Stimulated activated CD4-positive, alpha-beta T cell treated with anti-CD3 and anti-CD28 coated beads, Interleukin-15, amount 100 ng/mL, for 1 hour (primary cell): ENCODE results near the gene HOXA5.

Source experiments
- DNase-seq, 2 donors: peaks; one replicate each; pipeline ENCODE4 v3.0.0-alpha.2; 2020; ENCODE audit warnings: low read depth in 1 of 2, low spot score in 1 of 2

The HOXA5 gene

DNA sequence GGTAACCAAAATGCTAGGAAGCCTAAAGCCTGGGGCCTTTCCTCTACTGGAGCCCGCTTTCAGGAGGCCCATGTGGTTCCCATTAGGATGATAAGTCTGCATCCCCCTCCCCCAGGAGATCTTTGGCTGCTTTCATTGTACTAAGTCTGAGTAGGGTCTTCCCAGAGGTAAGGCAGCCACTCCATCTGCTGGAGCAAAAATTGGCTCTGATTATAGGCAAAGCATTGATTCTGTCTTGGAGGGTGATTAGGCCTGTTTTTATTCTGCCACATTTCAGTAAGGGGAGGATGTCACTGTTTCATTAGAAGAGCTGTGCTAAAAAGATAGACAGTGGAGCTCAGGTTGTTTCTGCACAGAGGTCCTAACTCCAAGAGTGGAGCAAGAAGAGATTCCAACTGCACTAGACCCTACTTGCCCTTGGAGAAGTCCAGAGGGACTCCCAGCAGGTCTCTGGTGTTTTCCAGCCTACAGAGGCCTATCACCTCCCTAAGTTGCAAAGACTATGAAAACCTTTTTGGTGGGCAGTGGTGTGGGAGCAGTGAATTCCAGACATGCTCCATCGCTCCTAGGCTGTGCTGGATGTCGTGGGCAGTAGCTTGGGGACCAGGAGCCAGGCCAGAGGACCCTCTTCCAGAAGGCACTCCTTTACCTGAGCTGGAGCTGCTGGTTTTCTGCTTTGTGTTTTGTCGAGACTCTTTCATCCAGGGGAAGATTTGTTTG, 33.9 kb downstream of the HOXA5 start:
- no peak for DNase-seq

DNA sequence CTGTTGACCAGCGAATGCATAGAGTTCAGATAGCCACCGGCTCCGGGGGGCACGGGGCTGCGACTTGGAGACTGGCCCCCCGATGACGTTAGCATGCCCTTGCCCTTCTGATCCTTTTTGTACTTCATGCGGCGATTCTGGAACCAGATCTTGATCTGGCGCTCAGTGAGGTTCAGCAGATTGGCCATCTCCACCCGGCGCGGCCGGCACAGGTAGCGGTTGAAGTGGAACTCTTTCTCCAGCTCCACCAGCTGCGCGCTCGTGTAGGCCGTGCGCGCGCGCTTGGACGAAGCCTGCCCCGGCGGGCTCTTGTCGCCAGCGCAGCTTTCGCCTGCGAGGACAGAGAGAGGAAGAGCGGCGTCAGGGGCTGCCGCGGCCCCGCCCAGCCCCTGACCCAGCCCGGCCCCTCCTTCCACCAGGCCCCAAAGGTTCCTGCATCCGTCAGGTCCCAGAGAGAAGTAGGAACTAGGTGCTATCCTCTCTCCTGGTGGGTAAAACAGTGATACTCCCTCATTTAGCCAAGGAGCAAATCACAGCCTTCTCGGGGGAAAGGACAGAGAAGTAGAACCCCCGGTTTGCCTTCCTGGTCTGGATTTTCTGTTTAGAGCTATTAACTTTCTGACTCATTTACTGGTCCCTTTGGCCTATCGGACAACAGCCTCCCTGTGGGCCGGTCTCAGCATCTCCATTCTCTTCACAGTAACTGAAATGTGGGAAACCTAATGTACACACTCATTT, 34.9 kb downstream of the HOXA5 start:
- no peak for DNase-seq

DNA sequence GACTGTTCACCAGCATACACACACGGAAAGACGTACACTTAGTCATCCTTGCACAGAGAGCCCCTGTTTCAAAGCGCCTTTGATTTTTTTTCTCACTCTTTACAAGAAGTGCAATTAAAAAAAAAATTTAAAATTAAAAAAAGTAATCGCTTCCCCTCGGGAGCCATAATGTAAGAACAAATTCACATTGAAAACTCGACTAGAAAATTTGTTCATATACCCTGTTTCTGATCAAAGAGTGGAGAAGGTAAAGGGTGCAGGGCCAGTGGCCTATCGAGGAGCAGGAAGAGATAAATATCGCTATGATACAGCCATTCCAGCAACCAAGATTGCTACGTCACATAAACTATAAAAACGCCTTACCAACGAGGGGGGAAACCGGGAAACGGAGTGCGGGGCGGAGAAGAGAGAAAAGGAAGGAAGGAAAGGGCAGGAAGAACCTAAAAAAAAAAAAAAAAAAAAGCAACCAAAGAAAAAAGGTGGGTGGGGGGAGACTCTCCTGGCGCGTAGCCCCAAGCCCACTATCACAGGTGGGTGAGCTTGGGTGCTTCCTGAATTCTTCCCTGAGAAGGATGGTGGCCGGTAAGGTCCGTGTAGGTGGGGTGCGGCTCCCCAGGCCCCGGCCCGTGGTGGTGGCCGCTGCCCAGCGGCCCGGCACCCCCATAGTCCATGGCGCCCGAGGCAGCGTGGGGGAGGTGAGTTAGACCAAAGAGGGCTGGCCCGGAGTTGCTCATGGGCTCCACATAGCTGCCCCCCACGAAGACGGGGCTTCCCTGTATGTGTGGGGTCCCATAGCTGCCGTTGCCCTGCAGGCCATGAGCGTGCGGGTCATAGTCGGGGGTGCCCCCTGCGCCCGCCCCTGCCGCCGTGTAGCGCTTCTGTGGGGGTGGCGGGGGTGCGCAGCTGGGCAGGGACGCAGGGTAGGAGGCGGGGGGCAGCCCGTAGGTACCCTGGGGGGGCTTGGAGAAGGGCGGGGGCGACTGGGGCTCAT, 35.8 kb downstream of the HOXA5 start:
- DNase-seq, result no peak

DNA sequence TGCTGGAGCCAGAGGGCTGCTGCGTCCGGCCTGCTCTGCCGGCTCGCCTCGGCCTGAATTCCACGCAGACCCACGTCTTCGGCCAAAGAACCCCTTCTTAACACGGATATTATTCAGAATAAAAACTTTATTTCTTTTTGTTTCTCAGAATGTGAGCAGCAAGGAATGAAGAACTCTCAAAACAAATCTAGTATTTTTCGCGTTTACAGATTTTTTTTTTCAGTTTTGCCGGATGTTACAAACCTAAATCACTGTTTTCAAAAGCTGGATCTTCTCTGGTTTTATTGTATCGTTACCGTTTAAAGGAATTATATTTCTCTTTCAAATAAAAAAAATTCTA, 36.6 kb downstream of the HOXA5 start:
- no peak for DNase-seq

GRCh38 chr7:27106181-27106900, 37.1 kb downstream of the HOXA5 start:
- no peak for DNase-seq

GRCh38 chr7:27105301-27106031, 38.0 kb downstream of the HOXA5 start:
- no peak for DNase-seq

DNA sequence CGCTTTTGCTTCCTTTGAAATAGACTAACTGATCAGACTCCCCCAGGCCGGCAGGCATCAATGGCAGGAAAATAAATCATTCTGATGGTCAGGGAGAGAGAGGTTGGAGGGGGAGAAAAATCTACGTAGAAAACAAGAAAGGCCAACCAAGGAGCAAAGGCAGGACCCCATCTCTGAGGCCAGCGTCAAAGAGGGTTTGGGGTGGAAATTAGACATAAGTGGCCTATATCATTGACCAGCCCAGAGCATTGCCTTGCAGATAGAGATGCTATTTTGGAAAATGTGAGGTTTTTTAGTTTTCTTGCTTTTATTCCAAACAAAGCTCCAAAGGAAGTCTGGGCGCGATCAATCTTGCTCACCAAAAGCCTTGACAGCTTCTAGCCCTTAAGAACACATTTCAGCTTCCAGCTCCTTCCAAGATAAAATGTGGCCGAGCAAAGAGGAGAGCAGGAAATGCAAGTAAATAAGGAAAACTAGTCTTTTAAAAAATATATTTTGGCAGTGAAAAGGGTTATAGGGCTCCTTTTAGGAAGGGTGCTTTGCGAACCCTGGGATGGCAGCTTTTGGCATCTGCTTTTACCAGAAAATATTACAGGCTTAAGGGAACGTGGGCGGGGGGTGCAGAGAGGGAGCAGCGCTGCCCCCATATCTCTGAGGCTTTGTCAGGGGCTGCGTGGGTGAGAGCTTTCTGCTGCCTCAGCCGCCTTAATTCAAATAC, 39.0 kb downstream of the HOXA5 start:
- DNase-seq, result no peak

DNA sequence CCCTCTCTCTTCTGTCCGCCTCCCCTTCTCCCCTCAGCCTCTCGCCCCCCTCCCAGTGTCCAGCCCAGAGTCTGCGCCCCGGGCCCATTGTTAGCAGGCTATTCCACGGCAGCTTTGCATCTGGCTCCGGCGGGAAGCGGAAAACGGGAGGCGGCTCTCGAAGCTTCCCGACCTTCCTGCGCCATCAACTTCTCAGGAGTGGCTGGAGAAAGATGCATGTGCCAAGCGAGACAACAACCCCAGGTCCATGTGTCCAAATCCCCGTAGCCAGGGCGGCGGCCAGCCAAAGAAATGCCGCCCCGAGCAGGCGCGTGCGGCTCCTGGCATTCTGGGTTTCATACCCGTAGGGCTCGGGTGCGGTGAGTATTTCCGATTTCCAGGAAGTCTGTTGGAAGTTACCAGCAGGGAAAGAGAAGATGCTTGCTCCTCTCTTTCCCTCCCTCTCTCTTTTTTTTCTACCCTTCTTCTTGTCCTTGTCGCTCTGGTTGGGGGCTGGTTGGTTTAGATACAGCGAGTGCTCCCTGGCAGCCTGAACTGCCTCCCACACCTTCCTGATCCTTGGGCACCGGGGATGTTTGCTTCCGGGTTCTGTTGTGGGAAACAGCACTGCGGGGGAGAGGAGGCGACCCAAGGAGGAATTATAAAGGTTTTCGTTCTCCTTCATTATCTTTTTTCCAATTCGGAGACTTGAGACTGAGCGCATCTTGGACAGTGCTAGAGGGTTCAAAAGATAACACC, 39.8 kb downstream of the HOXA5 start:
- DNase-seq, result no peak

DNA sequence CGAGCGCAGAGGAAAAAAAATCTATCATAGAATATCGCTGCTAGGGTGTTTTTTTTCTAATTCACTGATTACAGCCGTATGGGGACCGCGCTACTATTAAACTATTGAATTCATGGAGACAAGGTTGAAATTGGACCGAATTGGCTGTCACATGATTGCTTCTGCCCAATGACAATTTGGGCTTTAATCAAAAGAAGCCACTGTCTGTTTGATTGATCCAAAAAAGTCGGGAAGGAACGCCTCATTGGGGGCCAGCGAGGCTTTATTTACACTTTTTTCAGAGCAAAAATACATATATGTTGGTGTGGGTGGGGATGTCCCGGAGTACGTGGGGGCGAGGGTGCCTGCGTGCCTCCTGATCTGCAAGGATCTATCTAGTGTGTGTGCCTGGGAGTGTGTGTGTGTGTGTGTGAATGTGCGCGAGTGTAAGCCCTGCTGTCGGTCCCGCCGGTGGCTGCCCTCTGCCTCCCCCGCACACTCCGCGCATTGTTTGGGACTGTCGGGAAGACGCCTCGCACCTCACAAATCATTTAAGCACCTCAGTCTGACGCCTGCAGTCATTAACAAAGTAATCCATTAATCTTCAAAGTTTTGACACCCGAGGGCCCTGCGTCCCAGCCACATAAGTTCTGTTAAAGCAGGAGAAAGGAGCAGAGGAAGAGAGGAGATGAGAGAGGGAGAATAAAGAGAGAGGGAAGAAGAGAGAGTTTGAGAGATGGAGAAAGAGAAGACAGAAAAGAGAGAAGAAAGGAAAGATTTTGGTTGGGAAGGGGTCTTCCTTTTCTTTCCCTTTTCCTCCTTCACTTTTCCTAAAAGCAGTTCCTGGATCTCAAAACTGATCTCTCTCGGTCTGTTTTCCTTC, 40.7 kb downstream of the HOXA5 start, which contains the start of gene HOXA2:
Gene HOXA2, minus strand, starts transcription at position 103 of the 862 bp plus-strand sequence. CDS start 183 bp downstream, outside the sequence.
- DNase-seq, result no peak

DNA sequence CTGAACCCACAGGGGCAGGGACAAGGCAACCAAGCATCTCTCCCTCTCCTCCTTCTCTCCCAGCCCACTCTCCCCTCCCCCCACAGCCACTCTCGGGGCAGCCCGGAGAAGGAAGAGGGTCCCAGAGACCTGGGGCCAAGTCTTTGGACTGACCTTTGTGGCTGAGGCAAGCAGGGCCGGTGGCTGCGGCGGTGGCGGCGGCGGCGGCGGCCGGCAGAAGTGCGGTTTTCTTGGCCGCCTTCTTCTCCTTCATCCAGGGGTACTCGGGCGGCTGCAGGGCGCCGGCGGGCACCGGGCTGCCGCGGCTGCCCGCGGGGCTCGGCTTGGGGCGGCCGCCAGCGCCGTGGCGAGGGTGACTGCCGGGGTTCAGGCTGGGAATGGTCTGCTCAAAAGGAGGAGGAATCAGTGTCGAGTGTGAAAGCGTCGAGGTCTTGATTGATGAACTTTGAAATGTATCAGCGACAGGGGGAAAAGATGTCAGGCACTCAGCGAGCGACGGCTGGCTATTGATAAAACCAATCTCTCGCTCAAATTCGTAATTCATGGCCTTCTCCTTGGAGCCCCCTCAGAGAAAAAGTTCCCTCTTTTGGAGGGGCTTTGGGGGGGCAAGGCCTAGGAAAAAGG, 41.4 kb downstream of the HOXA5 start:
- no peak for DNase-seq

DNA sequence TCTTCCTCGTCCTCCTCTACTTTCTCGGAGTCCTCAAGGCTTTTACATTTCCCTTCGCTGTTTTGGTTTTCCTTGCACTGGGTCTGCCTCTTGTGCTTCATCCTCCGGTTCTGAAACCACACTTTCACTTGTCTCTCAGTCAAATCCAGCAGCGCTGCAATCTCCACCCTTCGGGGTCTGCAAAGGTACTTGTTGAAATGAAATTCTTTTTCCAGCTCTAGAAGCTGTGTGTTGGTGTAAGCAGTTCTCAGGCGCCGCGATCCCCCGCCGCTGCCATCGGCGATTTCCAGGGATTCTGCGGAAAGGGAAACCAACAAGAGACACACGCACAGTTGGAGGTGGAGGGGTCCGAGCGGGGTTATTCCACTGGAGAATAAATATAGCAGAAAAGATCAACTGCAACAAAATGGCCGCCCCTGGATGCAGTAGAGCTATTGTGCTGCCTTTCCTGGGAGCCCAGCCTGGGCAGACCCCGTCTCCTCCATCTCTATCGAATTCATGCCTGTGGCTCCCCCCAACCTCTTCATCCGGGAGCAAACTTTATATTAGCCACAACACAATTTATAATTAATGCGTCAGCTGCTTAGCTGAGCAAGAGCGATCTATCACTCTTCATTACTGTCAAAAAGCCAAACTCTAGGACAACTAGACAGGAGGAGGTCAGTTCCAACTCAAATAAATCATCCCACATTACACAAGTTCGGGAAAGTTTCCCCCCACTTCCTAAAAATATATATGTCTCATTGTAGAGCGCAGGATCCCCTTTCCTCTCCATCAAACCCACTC, 42.1 kb downstream of the HOXA5 start:
- no peak for DNase-seq

DNA sequence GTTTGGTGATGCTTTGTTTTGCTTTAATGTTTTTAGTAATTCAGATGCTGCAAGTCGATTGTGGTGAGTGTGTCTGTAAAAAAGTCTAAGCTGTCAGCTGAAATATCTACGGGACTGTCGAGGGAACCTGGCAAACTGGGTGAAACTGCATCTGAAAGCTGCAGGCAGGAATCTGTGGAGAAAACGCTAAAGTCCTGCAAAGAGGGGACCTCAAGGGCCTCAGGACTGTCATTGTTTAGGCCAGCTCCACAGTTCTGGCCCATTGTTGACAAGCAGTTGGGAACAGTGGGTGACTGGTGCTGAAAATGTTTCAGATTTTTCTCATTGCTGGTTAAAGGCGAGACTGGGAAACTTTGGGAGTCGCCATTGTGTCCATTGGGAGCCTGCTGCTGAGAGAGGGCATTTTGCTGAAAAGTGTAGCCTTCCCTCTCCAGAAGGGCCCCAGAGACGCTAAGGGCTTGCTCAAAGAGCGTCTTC, 42.7 kb downstream of the HOXA5 start:
- no peak for DNase-seq

DNA sequence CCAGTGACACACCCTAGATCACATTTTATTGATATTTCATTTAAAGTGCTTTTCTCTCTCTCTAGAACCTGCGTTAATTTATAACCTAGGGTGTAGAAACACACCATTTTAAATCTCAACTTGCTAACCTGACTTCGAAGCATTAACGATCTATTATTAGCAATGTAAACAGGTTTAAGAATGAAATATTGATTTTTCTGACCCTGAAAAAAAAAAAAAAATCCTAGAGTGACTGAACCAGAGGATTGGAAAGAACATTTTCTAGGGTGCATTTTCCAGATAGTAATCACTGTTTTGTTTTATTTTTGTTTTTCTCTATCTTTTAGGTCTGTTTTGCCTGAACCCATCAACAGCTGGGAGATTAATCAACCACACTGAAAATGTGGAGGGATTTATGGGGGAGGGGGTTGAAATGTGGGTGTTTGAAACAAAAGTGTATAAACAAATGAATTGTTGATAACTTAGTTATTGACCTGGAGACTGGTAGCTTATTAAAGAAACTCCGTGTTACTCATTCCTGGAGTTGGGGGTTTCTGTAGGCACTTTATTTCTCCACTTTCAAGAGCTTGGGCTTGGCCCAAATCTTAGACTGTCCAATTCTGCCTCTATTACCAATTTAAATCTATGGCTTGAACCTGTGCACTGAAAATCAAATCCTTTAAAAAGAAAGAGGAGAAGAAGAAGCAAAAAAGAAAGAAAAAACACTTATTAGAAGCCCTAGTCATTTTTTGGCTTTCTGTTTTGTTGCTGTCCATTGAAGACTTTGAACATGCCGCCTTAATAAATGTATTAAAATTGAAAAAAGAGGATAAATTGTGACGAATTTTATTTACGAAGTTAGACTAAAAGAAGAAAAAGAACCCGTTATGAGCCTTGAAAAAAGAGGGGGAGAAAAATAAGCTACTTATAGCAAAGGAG, 43.8 kb downstream of the HOXA5 start:
- DNase-seq, result no peak

DNA sequence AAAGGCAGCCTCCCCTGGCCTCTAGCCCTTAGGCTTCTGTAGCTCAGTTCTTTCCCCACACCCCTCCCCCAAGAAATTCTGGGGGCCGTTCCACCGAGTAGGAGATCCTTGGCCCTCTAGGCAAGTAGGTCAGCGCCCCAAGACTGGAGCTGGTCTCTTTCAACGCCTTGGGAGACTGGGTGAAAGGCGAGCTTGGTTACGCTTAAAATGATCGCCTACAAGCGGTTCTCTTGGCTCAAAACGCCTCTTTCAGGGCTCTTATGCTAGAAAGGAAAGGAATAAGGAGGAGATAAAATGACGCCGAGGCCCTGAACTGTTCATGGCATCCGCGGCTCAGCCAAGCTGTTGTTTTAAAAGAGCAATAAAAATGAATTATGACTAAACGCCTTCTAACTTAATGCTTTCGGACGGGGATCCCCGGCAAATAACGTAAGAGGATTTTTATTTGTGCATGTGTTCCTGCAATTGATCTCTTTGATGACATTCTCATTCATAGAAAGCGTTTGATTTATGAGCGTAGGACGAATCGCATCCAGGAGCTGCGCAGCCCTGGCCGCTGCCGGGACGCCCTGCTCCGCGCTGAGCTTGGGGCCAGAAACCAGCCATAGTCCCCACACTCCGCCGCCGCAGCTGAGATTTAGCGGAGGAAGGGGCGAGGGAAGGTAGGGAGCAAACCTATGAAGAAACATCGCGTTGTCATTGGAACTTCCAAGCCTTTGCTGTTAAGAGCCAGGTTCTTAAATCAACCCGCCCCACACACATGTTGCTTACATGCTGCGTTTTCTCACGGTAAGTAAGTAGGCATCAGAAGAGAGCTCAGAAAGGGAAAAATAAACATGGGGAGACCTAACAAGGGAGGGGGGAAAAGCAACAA, 44.7 kb downstream of the HOXA5 start:
- DNase-seq, result no peak
